Amniotic epithelial cell (primary cell): ENCODE measurements around the gene TNKS1BP1.
"Not testable (repeated sequence)": the region's sequence is repeated elsewhere in the genome, so short reads cannot be mapped to it uniquely, and the experiment has no call there.

ENCODE experiments used
- DNase-seq: peaks from one replicate; pipeline ENCODE4 v3.0.0-alpha.2; 2010; ENCODE audit warnings: low read depth

The TNKS1BP1 gene

GRCh38 chr11:57324886-57325734 lies at the start of gene TNKS1BP1:
TNKS1BP1 (minus strand) TSS chr11:57324952; CDS start chr11:57321885, 3,067 bp downstream.
- peak; percentile 98 for DNase-seq

- DNase-seq, result no peak
Observed at GRCh38 chr11:57373146-57373545, 48.4 kb upstream of the TNKS1BP1 start.

- no peak for DNase-seq
Observed at GRCh38 chr11:57370941-57371340, 46.2 kb upstream of the TNKS1BP1 start.

- peak; percentile 69 for DNase-seq
Observed at GRCh38 chr11:57370251-57370650, 45.5 kb upstream of the TNKS1BP1 start.

GRCh38 chr11:57368845-57369232 lies 44.1 kb upstream of the TNKS1BP1 start:
- DNase-seq, result no peak

- DNase-seq, result no peak
Observed at GRCh38 chr11:57368106-57368844, 43.5 kb upstream of the TNKS1BP1 start.

- DNase-seq, result no peak
Observed at GRCh38 chr11:57364851-57365660, 40.3 kb upstream of the TNKS1BP1 start.

- no peak for DNase-seq
Observed at GRCh38 chr11:57363131-57364080, 38.7 kb upstream of the TNKS1BP1 start.

- no peak for DNase-seq
Observed at GRCh38 chr11:57361926-57362325, 37.2 kb upstream of the TNKS1BP1 start.

GRCh38 chr11:57361420-57361819 lies 36.7 kb upstream of the TNKS1BP1 start:
- not testable (repeated sequence) for DNase-seq

- no peak for DNase-seq
Observed at GRCh38 chr11:57360991-57361390, 36.2 kb upstream of the TNKS1BP1 start.

GRCh38 chr11:57359896-57360690 lies 35.3 kb upstream of the TNKS1BP1 start:
- no peak for DNase-seq

- DNase-seq, result no peak
Observed at GRCh38 chr11:57359396-57359795, 34.6 kb upstream of the TNKS1BP1 start.

GRCh38 chr11:57358991-57359390 lies 34.2 kb upstream of the TNKS1BP1 start:
- no peak for DNase-seq

- DNase-seq, result peak; percentile 78
Observed at GRCh38 chr11:57358543-57358961, 33.8 kb upstream of the TNKS1BP1 start.

GRCh38 chr11:57357856-57358255 lies 33.1 kb upstream of the TNKS1BP1 start:
- DNase-seq, result peak; percentile 73

- DNase-seq, result no peak
Observed at GRCh38 chr11:57357310-57357709, 32.6 kb upstream of the TNKS1BP1 start.

- DNase-seq, result no peak
Observed at GRCh38 chr11:57356268-57356667, 31.5 kb upstream of the TNKS1BP1 start.

- no peak for DNase-seq
Observed at GRCh38 chr11:57354699-57355098, 29.9 kb upstream of the TNKS1BP1 start.

GRCh38 chr11:57353852-57354251 lies 29.1 kb upstream of the TNKS1BP1 start:
- no peak for DNase-seq
